Activated T-cell treated with anti-CD3 and anti-CD28 coated beads for 48 hours (primary cell): Measurements from ENCODE around the gene ERP27.

Experiments used
- DNase-seq: peaks from one replicate; pipeline ENCODE4 v3.0.0-alpha.2; 2020; ENCODE audit warnings: low read depth

ERP27 gene

GRCh38 chr12:14959463-14959862, 21.1 kb upstream of the ERP27 start:
- no peak for DNase-seq

GRCh38 chr12:14959126-14959440, 20.7 kb upstream of the ERP27 start:
- DNase-seq, result no peak

DNA sequence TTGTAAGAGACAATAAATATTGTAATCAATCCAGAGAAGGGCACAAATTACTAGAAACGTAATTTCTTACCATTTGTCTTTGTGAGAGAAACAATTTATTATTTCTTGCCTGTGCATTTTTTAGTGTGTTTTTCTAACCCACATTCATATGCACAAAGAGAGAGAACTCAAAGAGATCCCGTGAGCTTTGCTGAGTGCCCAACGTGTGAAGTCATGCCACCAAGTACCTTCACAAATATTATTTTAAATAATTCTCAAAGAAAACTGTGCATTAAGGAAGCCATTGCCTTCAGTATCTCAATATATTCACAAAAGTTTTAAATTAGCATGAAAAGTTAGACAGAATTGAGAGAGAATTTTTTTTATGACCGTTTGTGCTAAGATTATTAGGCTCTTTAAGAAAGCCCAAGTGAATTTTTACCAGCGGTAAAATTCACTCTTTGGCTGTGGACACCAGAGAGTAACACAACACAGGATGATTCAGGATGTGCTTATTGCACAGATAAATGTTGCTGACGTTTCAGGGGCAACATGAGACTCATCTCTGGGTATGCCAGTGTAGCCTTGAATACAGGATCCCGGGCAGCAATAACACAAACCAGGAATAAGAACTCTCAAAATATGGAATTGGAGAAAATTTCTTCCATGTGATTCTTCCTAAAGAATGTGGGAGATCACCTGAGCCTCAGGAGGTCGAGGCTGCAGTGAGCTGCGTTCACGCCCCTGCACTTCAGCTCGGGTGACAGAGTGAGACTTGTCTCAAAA, 20.2 kb upstream of the ERP27 start:
- no peak for DNase-seq

- DNase-seq, result no peak
Observed at GRCh38 chr12:14957551-14958168, 19.3 kb upstream of the ERP27 start.

GRCh38 chr12:14956905-14957304, 18.6 kb upstream of the ERP27 start:
- no peak for DNase-seq

GRCh38 chr12:14956024-14956891, 17.9 kb upstream of the ERP27 start:
- no peak for DNase-seq

DNA sequence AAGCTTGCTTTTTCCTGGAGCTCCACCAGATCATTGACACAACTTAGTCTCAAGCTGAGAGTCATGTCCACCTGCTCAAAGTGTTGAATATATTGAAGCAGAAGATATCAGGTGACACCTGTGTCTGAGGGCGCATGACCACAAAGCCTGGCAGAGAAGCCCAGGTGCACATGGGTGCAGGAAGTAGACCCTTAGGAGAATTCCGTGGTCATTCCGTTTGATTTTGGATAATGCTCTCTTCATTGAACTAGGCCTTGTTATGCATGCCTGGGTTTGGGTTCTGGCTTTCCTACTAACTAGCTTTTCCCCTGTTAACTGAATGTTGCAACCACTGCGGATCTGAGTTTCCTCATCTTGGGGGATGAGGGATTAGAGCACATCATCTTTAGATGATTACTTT, 15.9 kb upstream of the ERP27 start:
- DNase-seq, result no peak

DNA sequence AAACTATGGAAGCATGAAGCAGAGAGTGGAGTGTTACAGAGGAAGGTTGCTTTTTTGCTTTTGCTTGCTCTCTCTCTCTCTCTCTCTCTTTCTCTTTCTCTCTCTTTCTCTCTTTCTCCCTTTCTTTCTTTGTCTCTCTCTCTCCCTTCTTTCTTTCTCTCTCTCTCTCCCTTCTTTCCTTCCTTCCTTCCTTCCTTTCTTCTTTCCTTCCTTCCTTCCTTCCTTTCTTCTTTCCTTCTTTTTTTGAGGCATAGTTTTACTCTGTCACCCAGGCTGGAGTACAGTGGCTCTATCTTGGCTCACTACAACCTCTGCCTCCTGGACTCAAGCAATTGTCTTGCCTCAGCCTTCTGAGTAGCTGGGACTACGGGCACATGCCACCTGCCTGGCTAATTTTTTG, 15.4 kb upstream of the ERP27 start:
- DNase-seq, result no peak

- DNase-seq, result no peak
Observed at GRCh38 chr12:14952299-14952921, 14.1 kb upstream of the ERP27 start.

- no peak for DNase-seq
Observed at GRCh38 chr12:14951851-14952250, 13.5 kb upstream of the ERP27 start.

GRCh38 chr12:14950982-14951746, 12.8 kb upstream of the ERP27 start:
- no peak for DNase-seq

DNA sequence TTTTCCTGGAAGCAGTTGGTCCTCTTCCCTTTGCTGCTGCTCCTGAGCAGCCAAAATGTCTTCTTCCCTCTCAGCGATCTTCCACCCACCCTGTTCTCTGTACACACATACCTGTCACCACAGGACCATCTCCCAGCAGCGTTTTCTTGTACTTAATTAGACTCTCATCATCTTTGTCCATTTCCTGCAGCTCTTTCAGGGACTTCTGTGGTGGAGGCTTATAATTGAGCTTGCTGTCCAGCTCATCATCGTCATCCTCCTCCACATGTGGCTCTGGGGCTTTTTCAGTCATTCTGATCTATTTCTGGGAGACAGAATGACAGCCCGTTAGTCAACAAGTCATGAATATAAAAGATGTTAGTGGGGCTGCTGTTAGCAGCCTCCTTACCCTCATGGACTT, 12.1 kb upstream of the ERP27 start:
- no peak for DNase-seq

DNA sequence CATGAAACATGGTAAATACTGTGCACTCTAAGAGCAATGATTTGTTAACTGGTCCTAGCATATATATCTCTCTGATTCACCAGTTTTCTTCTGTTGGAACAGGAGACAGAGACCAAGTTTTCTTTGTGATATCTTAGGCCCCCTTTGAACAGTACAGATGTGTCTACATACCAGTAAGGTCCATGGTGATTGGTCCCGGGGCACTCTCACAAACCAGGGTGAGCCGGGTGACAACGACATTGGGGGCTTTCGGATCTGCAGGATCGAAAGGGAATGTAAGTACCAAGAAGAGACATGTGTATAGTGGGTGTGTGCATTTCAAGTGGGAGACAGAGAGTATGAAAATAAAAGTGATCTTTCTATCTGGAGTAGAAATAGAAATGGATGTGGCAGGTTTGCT, 11.3 kb upstream of the ERP27 start:
- no peak for DNase-seq

DNA sequence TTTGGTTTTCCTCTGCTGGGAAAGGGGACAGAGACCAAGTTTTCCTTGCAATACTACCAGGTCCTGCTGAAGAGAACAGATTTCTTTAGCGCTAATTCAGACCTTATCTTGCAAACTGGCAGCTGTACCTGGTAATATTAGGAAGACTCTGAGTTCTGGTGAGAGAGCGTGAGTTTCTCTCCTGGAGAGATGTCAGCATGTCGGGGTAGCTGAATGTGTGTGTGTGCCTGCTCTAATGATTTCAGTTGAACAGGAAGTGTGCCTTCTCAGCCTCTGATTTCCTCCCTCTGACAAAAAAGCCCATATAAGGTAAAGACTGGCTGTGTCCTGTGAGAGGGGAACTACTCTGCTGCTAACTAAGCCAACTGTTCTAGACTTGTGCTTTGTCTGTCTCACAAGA, 10.3 kb upstream of the ERP27 start:
- DNase-seq, result no peak

- DNase-seq, result no peak
Observed at GRCh38 chr12:14946861-14947260, 8.5 kb upstream of the ERP27 start.

DNA sequence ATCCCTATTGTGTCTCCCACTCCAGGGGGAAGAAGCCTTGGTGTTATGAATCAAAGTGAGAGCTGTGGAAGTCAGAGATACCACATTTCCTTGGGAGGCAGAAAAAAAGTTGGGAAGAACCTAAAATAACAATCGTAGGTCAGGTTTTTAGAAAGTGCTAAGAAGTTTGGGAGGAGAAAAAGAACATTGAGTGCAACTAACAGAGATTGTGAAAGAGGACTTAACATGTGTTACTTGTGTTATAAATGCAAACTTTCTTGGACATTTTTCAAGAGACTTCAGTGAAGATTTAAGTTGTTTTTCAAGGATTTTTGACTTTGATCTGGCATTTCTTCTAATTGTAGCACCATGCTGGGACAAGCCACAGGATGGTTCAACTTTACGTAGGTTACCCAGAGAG, 7.8 kb upstream of the ERP27 start:
- no peak for DNase-seq

DNA sequence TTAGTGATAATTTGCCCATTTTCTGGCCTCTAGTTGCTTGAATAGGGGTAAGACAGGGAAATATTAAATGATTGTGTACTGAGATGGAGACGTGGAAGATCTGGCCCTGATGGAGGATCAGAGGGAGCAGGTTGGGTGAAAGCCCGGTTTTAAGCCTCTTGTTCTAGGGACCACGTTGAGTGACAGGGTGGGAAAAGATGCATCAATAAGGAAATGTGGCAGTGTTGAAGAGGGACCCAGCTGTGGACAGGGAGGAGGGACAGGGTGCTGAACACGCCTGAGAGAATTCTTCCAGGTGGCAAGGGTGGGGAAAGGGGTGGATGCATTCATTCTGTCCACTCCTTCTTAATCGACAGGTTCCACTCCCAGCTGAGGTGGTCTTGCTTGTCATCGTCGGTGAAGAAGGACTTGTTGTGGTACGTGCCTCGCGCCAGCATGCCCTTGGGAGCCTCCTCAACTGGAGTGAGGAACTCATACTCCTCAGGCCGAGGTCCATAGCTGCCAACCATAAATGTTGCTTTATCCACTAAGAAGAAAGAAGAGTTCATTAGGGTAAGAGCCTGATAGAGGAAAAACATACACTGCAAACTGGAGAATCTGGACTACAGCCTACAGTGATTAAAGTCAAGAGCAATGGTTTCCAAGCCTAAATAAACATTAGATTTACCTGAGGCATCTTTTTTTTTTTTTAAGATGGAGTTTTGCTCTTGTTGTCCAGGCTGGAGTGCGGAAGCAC, 4.0 kb upstream of the ERP27 start:
- no peak for DNase-seq

- DNase-seq, result no peak
Observed at GRCh38 chr12:14941369-14941768, 3.0 kb upstream of the ERP27 start.

DNA sequence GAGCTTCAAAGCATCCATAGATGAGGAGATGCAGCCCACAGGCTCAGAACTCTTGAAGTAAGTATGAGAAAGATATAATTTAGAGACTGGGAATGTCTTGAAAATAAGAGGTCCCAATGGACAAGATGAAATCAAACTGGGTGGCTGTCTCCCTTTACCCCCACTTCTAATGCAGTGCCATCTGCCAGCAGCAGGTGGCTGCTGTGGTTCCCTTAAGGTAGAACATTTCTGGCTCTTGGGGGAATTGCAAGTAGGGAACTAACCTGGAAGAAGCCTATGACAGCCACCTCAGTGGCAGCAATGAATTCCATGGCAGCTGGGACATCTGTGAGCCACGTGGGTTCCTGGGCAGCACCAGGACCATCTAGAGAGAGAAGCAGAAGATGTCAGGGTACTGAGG, 648 bp downstream of the ERP27 start:
- no peak for DNase-seq

DNA sequence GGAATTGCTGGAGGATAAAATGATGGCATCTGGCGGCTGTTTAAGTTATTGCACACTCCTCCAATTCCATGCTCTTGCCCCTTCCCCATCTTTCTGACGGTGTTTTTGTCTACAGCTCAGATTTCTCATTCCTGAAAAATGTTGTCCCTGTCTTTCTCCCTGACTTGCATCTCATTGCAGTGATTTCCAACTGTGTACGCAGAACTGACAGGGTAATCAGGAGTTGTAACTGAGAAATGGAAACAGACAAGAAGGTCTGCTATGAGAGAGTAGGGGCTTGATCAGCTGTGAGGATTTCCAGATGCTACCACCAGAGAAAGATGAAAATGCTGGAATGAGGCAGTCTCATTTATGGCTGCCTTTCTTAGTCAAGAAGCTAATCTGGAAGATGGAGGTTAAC, 1.3 kb downstream of the ERP27 start:
- no peak for DNase-seq

GRCh38 chr12:14936224-14936861, 2.0 kb downstream of the ERP27 start:
- no peak for DNase-seq
